GM19035 (cell line): ENCODE results near the gene TELO2.

Experiments used
- ATAC-seq: cut with Tn5 transposase; IDR thresholded peaks from one replicate; pipeline ENCODE4 v1.9.1; 2021; ENCODE audit not compliant: unreplicated experiment

TELO2 gene

DNA sequence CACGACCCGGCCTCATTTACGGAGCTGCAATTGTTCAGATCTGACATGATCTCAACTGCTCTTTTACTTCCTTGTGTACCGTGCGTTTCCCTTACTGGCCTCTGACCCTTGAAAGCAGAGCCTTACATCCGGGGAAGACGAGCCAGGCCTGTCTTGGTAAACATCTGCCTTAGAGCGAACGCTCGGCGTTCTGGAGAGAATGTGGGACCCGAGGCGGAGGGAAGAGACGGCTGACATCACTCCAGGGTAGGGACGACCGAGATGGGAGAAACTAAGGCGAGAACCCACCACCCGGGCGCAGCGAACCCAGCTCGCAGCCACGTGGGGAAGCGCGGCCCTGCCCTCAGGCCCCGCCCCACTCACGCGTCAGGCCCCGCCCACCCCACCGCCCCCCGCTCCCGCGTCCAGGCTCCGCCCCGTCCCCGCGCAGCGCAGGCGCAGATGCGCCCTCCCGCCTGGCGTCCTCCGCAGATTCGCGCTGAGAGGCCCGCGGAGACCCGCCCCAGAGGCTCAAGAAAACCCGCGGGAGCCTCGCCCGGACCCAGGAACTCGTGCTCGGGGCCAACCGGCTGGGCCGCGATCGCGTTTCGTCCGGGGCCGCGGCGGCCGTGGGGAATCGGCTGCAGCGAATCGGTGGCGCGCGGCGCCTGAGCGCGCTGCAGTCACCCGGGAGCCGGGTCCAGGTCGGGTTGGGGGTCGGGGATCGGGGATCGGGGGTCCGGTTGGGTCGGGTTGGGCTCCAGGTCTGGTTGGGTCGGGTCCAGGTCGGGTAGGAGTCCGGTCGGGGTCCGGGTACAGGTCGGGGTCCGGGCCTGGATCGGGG, at the start of gene TELO2:
TSS of gene TELO2 (plus strand) at position 438 of the 823 bp plus-strand sequence. CDS start 922 bp downstream, outside the sequence.
- ATAC-seq, result peak; percentile 60

DNA sequence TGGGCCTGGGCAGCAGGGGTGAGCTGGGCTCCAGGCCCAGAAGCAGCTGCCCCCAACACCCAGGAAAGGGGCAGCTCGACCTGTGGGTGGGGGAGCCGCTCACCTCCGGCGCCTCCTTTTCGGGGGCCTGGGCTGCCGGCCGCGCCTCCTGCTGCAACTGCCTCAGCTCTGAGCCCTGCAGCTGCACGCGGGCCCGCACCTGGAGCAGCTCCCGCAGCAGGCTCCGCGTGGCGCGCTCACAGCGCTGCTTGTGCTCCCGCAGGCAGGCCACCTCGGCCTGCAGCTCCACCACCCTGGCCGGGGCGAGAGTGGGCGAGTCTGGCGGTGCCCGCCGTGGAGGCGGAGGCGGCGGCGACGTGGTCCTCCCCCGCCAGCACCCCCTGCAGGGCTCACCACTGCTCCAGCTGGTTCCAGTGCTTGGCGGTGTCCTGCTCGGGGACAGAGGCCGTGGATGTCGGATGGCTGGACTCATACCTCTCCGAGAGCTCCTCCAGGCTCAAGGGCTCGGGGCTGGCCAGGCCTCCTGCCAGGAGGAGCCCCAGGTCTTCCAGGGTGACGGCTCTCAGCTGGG, 49.7 kb upstream of the TELO2 start:
- ATAC-seq, result no peak

DNA sequence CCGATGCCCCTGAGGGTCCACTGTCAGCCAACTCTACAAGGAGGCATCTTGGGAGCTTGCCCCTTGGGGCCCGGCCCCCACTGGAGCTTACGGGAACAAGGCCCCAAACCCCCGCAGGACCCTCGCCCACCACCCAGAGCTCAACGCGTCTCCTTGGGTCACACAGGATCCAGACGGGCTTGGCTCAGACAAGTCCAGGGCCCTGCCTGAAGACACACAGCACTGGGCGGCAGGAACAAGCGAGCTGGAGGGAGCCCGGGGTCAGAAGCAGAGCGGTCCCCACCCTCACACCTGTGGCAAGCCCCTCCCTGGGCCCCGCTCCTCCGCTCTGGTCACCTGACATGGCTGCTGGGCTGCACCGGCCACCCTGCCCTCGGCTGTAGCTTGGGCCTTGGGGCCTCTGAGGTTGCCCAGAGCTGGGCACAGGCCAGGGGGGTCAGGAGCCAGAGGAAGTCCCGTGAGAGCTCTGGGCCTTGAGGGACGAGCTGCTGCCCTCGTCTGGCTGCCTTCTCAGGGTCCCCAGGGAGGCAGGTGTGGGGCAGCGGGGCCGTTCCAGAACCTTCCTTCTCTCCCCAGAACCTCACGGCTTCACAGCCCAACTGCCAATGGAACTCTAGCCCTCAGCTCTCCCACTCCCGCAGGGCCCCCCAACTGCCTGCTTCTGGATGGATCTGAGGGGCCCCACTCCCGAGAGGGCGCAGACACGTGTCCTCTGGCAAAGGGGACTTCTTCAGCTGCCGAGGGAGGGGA, 49.0 kb upstream of the TELO2 start, which contains the start of gene CCDC154:
TSS of gene CCDC154 (minus strand) at position 577 of the 750 bp plus-strand sequence. CDS start at position 343, 234 bp downstream.
- no peak for ATAC-seq

DNA sequence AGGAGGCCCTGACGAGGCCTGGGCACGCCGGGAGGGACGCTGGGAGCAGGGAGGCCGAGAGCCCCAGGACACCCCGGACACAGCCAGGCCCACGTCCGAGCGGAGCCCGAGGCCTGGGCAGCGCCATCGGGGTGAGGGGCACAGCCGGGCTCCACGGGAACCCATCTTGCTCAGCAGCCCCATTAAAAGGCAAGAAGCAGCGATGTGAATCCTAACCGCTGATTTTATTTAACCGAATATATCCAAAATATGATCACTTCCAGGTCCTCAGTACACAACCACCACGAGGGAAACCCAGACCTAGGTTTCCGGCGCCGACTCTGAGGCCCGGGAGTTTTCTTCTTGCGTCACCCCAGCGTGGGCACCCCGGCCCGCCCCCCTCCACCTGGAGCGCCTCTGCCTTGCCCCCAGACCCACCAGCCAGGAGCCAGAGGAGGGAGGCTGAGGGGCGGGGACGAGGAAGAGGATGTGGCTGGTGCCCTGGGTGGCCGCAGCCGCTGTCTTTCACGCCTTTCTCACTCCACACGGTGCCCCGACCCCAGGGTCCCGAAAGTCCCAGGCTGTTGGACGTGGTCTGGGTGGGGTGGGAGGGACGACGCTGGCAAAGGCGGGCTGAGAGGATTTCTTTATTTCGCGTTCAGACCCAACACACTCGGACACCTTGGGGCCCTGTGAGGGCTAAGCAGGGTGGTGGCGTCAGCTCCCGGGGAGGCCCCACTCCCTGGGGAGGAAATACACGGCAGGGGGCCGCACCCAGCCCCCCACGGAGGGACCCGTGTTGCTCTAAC, 48.2 kb upstream of the TELO2 start:
- ATAC-seq, result no peak

DNA sequence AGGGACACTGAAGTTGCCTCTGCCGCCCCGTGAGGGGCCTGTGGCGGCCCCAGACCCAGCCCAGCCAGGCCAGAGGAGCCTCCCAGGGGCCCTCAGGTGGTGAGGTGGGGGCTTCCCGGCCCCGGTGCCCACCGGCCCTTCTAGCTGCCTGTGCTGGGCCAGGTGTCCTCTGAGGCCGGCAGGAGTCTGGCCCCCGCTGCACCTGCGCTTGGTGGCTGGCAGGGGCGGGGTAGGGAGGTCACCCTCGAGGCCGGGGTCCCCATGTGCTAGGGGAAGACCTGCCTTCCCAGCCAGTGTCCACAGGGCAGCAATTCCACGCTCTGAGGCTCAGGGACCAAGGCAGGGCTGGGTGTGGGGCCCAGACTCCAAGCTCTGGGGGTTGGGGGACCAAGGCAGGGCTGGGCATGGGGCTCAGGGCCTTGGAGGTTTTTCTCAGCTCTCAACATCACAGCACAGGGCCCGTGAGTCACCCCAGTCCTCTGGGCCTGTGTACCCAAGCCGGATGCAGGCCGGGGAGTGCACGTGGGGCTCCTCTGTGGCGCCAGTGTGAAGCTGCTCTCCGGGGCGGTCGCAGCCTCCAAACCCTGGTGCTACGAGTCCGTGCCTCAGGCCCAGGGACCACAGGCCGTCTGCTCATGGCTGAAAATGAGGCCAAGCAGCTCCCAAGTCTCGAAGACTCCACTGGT, 47.5 kb upstream of the TELO2 start:
- ATAC-seq, result no peak

DNA sequence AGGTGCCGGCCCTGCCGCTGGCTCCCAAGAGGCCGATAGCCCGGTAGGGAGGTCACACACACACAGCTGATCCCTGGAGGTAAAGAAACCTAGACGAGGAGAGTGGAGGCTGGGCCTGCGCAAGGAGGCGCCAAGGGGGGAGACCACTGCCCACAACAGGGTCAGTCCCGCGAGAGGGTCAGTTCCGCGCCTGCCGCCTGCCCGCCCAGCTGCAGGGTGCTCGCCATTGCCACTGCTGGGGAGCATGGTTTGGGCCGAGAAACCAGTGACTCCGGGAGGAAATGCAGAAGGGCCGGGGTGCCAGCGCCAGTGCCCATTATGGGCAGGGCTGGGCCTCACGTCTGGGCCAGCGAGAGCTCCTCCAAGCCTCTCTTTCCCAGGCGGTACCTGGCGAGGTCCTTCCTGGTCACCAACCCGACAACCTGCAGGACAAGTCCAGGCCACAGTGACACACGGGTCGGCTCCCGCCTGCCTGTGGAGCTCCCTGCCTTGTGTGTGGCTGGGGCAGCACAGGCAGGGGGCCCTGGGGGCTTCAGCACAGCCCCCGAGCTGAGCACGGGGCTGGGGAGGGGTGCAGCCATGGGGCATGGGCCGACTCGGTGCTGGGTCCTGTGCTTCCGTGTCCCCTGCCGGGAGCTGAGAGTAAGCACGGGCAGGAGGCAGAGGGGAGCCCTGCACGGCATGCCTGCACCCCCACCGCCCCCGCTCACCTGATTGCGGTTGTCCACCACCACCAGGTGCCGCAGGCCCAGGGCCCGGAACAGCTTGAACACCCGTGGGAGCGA, 46.7 kb upstream of the TELO2 start:
- no peak for ATAC-seq

DNA sequence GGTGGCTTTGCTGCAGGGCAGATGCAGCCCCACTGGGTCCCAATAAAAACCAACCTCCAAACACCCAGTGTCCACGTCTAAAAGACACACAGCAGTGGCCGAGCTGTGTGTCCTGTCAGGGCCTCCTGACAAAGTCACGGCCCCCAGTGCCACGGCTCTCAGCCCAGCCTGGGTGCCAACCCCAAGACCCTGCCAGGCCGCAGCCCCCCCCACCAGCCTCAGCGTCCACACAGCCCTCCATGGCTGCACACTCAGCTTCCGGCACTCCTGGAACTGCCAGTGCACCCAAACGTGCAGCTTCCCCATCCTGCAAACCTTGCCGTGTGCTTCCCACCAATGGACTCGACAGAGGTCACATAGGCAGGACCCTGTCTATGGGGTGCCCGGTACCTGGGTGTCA, 45.2 kb upstream of the TELO2 start:
- no peak for ATAC-seq

DNA sequence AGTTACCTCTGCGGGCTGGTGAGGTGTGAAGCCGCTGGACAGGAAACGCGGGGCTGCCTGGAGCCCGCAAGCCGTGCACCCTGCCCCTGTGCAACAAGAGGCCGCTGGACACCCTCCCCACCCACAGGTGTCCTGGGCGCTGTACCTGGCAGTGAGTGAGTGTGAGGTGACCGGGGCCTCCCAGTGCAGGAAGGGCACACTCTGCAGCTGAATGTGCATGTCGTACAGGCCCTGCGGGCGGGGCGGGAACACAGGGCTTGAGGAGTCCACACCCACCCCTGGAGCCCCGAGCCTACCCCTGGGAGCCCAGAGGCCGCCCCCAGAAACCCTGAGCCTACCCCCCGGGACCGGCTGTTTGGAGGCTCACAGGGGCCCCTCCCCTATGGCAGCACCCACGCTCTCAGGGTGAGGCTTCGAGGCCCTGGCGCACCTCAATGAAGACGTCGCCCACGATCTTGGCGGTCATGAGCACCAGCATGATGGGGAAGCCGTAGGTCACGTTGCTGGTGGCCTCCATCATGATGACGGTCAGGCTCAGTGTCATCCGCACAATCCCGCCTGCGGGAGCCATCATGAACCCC, 44.5 kb upstream of the TELO2 start:
- no peak for ATAC-seq

DNA sequence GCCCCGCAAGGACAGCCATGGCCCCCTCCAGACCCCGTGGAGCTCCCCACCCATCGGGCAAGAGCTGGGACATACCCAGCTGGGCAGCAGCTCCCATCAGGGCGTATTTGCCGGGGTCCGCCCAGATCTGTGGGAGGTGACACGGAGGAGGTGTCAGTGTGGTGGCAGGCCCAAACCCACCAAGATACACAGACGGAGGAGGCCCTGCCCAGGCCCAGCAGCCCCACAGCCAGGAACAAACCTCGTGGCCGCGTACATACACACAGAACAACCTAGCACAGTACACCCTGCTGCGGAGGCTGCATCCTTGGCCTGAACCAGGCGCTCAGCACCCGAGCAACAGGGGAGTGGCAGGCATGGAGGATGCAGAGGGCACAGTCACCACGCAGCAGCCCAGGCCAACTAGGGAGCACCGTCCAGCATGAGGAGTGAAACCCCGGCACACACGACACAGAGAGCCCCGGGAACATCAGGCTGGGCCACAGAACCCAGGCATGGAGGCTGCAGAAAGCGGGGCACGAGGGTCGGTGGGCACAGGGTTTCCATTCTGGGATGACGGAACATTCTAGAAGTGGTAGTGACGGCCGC, 43.9 kb upstream of the TELO2 start:
- no peak for ATAC-seq

DNA sequence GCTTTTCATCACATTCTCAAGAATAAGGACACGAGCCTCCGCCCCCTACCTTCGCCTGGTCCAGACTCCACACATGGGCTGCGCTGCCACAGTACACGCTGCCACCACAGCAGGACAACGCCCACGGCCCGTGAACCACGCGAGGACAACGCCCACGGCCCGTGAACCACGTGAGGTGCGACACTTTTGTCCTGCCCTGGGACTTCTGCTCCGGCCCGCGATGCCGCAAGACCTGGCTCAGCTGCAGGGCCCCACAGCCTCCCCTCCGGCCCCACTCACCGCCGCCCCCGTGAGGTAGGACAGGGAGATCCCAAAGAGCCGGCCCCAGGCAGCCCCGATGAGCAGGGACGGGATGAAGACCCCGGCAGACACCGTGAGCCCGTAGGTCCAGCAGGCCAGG, 42.9 kb upstream of the TELO2 start:
- ATAC-seq, result no peak

DNA sequence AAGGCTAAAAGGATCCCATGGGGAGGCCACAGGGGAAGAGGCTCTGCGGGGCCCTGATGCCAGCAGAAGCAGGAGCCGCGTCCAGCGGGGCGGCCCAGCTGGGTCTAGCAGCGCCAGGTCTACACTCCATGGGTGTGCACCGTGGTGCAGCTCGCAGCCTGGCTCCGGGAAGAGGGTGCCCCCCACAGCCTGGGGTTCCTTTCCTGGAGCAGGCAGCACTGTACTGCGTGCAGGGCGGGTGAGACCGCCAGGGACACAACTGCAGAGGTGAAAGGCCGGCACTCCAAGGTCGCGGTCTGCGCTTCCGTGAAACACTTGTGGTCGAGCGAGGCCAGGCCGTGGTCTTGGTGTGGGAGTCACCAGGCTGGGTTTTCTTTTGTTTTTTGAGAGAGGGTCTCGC, 42.3 kb upstream of the TELO2 start:
- ATAC-seq, result no peak

DNA sequence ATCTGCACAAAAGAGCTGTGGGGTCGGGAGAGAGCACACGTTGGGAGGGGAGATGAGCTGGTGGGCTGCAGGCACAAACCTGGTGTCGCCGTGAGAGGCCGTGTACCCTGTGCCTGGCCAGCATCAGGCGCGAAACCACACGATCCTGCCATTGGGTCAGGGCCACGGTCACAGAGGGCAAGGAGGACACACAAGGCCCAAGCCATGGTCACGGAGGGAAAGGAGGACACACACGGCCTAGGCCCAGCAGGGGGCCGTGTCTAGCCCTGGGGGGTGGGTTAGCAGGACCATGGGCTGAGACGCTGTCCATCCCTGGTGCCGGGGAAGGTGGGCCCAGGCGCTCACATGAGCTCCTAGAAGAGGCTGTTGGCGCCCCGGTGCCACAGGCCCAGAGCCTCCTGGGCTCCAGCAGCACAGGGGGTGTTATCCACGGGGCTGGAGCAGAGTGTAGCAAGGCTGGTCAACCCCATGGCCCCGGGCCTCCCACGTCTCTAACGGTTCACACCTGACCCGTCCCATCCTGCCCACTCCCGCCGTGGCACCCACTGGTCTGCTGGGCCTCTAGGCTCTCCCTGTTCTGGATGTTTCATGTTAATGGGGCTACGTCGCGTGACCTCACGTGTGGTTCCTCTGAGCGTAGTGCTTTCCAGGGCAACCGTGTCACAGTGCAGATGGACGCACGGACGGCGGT, 41.3 kb upstream of the TELO2 start:
- no peak for ATAC-seq

DNA sequence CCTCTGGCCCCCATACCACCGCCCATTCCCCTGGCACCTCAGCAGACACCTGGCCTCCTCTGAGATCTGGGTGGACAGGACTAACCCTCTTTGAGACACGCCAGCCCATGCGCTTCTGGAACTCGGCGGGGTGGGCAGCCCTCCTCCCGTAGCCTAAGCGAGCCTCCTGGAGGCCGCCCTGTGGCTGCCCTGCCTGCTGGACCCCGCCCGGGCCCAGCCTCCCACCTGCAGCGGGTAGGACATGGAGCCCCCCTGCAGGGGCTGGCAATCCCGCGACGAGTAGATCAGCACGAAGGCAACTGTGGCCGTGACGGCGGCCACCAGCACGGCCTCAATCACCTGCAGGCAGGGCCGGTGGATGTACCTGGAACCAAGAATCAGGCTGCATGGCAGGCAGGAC, 40.6 kb upstream of the TELO2 start:
- ATAC-seq, result no peak

DNA sequence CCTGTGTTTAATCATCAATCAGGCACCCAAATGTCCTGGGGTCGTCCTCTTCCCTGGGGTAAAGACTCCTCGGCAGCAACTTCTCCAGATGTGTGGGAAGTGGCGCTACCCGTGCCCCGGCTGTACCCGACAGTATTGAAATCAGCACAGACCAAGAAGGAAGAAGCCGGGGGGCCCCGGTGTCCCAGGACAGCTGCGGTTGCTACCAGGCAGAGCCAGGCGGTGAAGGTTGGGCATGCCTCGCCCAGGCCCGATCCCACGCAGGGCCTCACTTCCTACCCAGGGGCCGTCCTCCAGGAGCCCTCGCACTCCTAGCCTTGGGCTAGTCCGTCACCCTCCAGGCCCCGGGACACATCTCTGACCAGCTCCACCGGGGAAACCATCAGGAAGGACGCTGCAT, 39.8 kb upstream of the TELO2 start:
- no peak for ATAC-seq

DNA sequence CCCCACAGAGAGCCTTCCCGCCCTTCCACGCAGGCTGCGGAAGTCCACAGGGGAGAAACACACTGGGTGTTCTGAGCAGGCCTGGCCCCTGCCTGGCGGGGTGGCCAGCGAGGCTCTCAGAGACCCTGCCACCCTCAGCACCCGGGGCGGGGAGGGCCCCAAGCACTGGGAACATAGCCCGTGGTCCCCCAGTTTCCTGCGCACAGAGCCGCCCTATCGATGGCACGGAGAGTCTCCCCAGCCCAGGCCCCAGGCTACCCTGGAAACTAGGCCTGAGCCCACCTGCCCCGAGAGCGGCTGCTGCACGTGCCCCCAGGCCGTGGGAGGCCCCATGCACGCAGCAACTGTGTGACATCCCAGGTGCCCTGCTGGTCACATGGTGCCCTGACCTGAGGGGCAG, 38.6 kb upstream of the TELO2 start:
- no peak for ATAC-seq

DNA sequence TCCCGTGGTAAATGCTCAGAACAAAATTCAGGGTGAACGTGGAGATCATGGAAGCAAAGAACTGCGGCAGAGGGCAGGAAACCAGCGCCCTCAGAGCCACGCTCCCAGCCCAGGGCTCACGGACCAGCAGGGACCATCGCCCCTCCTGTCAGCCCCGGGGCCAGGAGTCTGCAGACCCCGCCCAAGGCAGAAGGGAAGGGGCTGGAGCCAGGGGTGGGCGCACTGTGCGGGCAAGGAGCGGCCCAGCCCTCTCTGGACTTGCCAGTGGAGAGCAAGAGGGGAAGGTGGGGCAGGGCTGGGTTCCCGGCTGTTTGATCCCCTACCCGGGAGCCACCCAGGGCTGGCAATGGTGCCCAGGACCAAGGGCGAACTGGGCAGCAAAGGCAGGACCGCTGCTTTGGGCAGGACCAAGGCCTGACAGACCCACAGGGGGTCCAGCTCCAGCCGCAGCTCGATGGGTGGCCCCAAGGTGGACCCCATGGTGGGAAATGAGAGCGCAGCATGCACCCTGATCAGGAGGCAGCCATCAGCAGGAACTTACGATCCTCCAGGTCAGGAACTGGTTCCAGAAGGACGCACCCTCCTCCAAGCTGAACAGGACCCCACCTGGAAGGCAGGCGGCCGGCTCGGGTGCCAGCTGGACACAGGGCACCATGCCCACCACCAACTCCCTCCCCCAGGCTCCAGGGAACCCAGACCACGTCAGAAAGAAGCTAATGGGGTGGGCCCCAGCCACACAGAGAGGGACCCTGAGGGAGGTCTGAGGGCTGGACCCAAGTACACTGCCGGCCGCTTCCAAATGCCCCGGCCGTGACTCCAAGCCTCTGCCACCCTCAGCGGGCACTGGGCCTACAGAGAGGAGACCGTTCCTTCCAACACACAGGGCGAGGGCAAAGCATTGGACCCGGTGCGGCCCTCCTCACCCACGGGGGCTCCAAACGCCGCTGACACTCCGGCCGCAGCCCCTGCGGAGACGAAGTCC, 37.7 kb upstream of the TELO2 start:
- no peak for ATAC-seq

DNA sequence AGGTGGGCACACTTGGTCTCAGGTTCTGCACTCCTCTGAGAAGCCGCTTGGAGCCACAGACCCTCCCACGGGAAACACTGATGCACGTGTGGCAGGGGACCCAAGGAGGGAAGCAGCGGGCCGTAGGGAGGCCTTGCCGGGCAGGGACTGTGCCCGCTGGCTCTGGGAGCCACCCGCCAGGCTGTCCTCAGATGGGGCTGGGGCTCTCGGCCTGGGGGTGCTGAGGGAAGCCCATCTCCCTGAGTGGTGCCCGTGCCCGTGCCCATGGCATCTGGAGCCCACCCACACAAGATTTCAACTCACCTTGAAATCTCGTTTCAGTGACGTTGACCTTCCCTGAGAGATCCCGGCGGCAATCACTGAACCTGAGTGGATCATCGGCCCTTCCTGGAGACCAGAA, 36.2 kb upstream of the TELO2 start:
- no peak for ATAC-seq
